ENCODE measurements around the gene PDYN. TPM values are rescaled to one million over a fixed set of nuclear protein-coding genes. Genes with fewer than 3 reads are reported as not detected.

The PDYN gene
- total and polyA plus RNA-seq, 2 donors (not counting 1 experiment from before 2014, with no cell fraction given) = not detected

DNA sequence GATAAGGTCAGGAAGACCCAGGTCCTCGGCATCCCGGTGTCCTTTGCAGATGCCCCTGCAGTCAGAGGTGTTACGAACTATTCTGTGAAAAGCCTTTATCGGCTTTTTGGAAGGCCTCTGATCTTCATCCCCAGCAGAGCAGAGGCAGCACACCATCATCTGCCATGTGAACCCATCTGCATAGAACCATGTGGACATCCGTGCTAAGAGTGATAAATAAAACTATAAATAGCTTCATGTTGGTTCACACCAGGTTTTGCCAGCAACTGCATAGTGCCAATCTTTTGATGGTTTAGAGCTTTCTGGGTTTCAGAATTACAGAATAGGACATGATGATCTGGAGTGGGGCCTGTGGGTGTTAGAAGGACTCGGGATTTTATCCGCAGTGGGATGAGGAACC, 65.1 kb downstream of the PDYN start:
- no peak for TF ChIP-seq EZH2 (IDR thresholded peaks at IDR 0.05; ENCODE audit: borderline replicate concordance, insufficient read depth, low read depth, low read length, poor library complexity, severe bottlenecking)
- TF ChIP-seq, protein P1, sequence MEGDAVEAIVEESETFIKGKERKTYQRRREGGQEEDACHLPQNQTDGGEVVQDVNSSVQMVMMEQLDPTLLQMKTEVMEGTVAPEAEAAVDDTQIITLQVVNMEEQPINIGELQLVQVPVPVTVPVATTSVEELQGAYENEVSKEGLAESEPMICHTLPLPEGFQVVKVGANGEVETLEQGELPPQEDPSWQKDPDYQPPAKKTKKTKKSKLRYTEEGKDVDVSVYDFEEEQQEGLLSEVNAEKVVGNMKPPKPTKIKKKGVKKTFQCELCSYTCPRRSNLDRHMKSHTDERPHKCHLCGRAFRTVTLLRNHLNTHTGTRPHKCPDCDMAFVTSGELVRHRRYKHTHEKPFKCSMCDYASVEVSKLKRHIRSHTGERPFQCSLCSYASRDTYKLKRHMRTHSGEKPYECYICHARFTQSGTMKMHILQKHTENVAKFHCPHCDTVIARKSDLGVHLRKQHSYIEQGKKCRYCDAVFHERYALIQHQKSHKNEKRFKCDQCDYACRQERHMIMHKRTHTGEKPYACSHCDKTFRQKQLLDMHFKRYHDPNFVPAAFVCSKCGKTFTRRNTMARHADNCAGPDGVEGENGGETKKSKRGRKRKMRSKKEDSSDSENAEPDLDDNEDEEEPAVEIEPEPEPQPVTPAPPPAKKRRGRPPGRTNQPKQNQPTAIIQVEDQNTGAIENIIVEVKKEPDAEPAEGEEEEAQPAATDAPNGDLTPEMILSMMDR (IDR thresholded peaks at IDR 0.05) = no peak
- H3K27me3 ChIP-seq (replicated peaks in 1 of 4; ENCODE audit: control extremely low read depth in 1 of 4, control insufficient read depth in 3 of 4, insufficient read depth in 4 of 4, low read length in 3 of 4) = no peaks in the 10 kb centered on the region
- H3K9ac ChIP-seq (ENCODE audit: low read length) = no peak overlapping the region
- ChIA-PET POLR2A (no interaction called here), CTCF (no interaction called here)
- ATAC-seq (ENCODE audit: low read depth) (no peak), DNase-seq (no peak)
- H3K4me1 ChIP-seq (ENCODE audit: control insufficient read depth in 2 of 2, insufficient read depth in 2 of 2, low read length in 2 of 2) = peaks cover 10 to 15% of the 10 kb centered on the region in 2 donors
- H3K27ac ChIP-seq (ENCODE audit: low read length in 2 of 2) = no peak overlapping the region
- H3K27ac Mint-ChIP-seq = no peak overlapping the region
- no peaks in the 10 kb centered on the region for H3K9me3 Mint-ChIP-seq (ENCODE audit: insufficient read depth)
- H3K4me1 Mint-ChIP-seq = peaks cover 21% of the 10 kb centered on the region
- no peak overlapping the region for H2AFZ ChIP-seq (ENCODE audit: insufficient read depth, low read depth, low read length, poor library complexity, severe bottlenecking)
- no peak overlapping the region for H3K4me3 Mint-ChIP-seq
- H4K20me1 ChIP-seq (ENCODE audit: control insufficient read depth, insufficient read depth, low read length, poor library complexity, severe bottlenecking) = no peaks in the 10 kb centered on the region
- no peaks in the 10 kb centered on the region for H3K79me2 ChIP-seq (ENCODE audit: control insufficient read depth, insufficient read depth, low read length)
- no peaks in the 10 kb centered on the region for H3K36me3 ChIP-seq (replicated peaks in 1 of 2; ENCODE audit: control extremely low read depth in 1 of 2, control insufficient read depth in 1 of 2, extremely low read depth in 1 of 2, insufficient read depth in 2 of 2, low read length in 1 of 2)
- intact Hi-C loops (cut with micrococcal nuclease) = no loop called here
- no peaks in the 10 kb centered on the region for H3K9me3 ChIP-seq (ENCODE audit: control extremely low read depth in 1 of 3, control insufficient read depth in 2 of 3, insufficient read depth in 1 of 3, low read length in 2 of 3)
- no peak overlapping the region for H3K4me2 ChIP-seq (replicated peaks; ENCODE audit: low read depth, low read length, poor library complexity, severe bottlenecking)
- H3K27me3 Mint-ChIP-seq = no peaks in the 10 kb centered on the region
- 100% methylated on average over 4 of the region's 7 CpGs for WGBS (ENCODE audit: insufficient coverage)
- no peak overlapping the region for H3K4me3 ChIP-seq (ENCODE audit: control extremely low read depth in 1 of 5, extremely low read depth in 1 of 5, insufficient read depth in 1 of 5, low read depth in 2 of 5, low read length in 4 of 5)

Other genes with a start within 250 kb of the PDYN start
- 10.2 TPM in 2 replicates for gene SIRPA, start 98.7 kb downstream of the PDYN start, total RNA-seq
- 0.94 and 1.3 TPM in 2 replicates for gene SIRPA, start 98.7 kb downstream of the PDYN start, polyA plus RNA-seq
- gene STK35, start 107.8 kb upstream of the PDYN start, total RNA-seq = 23.9 and 26.2 TPM in 2 replicates
- gene STK35, start 107.8 kb upstream of the PDYN start, polyA plus RNA-seq = 12.8 and 14.6 TPM in 2 replicates

Measured in B cell (primary cell).